Adrenal gland (tissue), 12 donors: Measurements from ENCODE around the gene KCNN3. TPM values are rescaled to one million over a fixed set of nuclear protein-coding genes. Genes with fewer than 3 reads are reported as not detected.

Experiments used
- DNase-seq, 7 donors: peaks; one replicate each; pipeline ENCODE4 v3.0.0-alpha.2; 2019 to 2020
- H3K27ac ChIP-seq, 5 donors: fragments of 200-600 bp; sonication (generic) in 4 of 5; 1 replicate in 3 of 5; 2 replicates in 2 of 5; pipeline versions ENCODE4 v1.5.1 to v1.8.0; 2016 to 2020; ENCODE audit warnings: mild to moderate bottlenecking in 1 of 5
- H3K27me3 ChIP-seq: fragments of 200-600 bp; 2 replicates; pipeline ENCODE4 v1.8.0; 2021
- H3K36me3 ChIP-seq, 2 donors: fragments of 200-600 bp; replicated peaks in 1 of 2; 1 replicate in 1 of 2; 2 replicates in 1 of 2; pipeline versions ENCODE4 v1.5.1 to v1.8.0; 2018 to 2022
- H3K4me1 ChIP-seq, 2 donors: fragments of 200-600 bp; replicated peaks in 1 of 2; 1 replicate in 1 of 2; 2 replicates in 1 of 2; pipeline versions ENCODE4 v1.5.1 to v1.8.0; 2018 to 2021
- H3K4me3 ChIP-seq, 4 donors: fragments of 200-600 bp; sonication (generic) in 3 of 4; one replicate each; pipeline ENCODE4 v1.5.1; 2016 to 2018
- H3K9me3 ChIP-seq, 3 donors: fragments of 200-600 bp; sonication (generic) in 1 of 3; replicated peaks in 1 of 3; 1 replicate in 2 of 3; 2 replicates in 1 of 3; pipeline versions ENCODE4 v1.5.1 to v1.8.0; 2016 to 2021
- POLR2A ChIP-seq, 2 donors: fragments of 450-650 bp; IDR thresholded peaks; one replicate each; pipeline ENCODE4 v1.6.1; 2017; ENCODE audit warnings: antibody characterized with exemption in 2 of 2, mild to moderate bottlenecking in 2 of 2, moderate library complexity in 1 of 2
- WGBS, 4 donors: extraction: QIAGEN DNeasy Blood & Tissue Kit in 2 of 4; methylation state at CpG; one replicate each; pipeline versions ENCODE4 v1.1.5 to v1.1.7; 2013 to 2017; 5-methylcytosine and 5-hydroxymethylcytosine counted together
- intact Hi-C, 2 donors: fragments of 100-400 bp; cut with DNase I; formaldehyde crosslinking; loops; one replicate each; pipeline versions ENCODE4 v1.14.1 to v1.15.0; 2022 to 2023
- polyA plus RNA-seq, 3 donors: library from polyadenylated mRNA; stranded (reverse); fragments of 200-250 nt in 2 of 3; fragments of 350-450 nt in 1 of 3; fragmentation: Illumina TruSeq in 1 of 3; extraction: RNeasy Lipid Tissue Mini Kit (QIAGEN cat#74804) in 1 of 3; gene quantifications; one replicate each; pipeline ENCODE4 v1.2.3, GENCODE V29; 2013 to 2014
- total RNA-seq, 9 donors: library from RNA; depleted of rRNA in 4 of 9; stranded (reverse); fragments of >200 nt in 4 of 9; fragments of 120-200 nt in 1 of 9; fragmentation: NEBNext Ultra II Directional in 1 of 9; extraction: Animal tissue kit (Norgen Biotek cat#: 25700) in 1 of 9; gene quantifications; one replicate each; pipeline versions ENCODE4 v1.1.0 to v1.2.4, GENCODE V29; 2013 to 2023
- TF ChIP-seq, protein P1 (sequence below), 6 experiments: fragments of 450-650 bp in 4 of 6; fragments of 200-600 bp in 2 of 6; sonication (generic) in 1 of 6; IDR thresholded peaks; 1 replicate in 5 of 6; 2 replicates in 1 of 6; pipeline versions ENCODE4 v1.5.1 to v1.8.0; 2016 to 2021; ENCODE audit warnings: antibody characterized with exemption in 6 of 6, mild to moderate bottlenecking in 2 of 6, moderate library complexity in 1 of 6
- donor health status: healthy with polysubstance abuse.
- donor health status: Bipolar disorder and iron deficiency.
- donor health status: DM: yes; HTN: yes; CAD: no.
- donor health status: DM: no; HTN: no; CAD: no.
- donor health status: DM: no; HTN: no; CAD: no.
- donor health status: DM: yes; HTN: yes; CAD: no.

KCNN3 gene
- total and polyA plus RNA-seq, 12 donors, result 0.17 to 2.3 (median 0.97) TPM

DNA sequence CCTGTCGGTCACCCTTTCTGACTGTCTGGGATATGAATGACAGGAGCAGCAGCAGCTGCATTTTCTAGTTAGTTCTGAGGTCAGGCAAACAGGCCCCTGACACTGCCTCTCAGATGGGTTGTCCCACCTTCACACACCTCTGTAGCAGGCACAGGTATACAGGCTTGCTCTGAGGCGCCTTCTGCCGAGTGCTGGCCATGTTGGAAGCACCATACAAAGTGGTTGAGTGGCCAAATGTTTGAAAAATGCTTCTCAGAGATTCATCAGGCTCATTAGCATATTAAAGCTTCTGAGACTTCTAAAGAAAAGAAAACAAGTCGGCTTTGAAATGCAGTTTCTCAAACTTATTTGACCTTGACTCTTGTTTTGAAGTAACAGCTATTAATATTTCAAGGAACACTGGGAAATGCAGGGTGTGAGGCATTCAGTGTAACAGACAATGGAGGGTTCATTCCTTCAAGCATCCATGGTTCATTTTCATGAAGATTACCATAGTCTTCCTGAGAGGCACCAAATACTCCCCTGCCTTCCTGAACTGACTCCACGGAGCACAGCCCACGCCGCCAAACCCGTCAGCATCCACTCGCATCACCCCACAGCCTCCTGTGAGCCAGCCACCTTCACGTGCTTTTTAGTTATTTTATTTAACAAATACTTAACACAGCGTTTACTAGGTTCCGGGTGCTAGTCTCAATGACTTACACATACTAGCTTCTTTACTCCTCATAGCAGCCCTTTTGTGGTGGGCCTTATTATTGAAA, 81.8 kb downstream of the KCNN3 start:
- H3K36me3 ChIP-seq, result no peaks in the 10 kb centered on the region
- 76 to 88% (median 84%) methylated on average over 11 to 12 of the region's 12 CpGs for WGBS, 4 donors
- no peak overlapping the region for H3K4me3 ChIP-seq
- no peak for DNase-seq
- H3K27ac ChIP-seq, result no peak overlapping the region
- H3K4me1 ChIP-seq, result no peaks in the 10 kb centered on the region
- intact Hi-C loops, result no loop called here
- H3K27me3 ChIP-seq, result no peaks in the 10 kb centered on the region
- no peaks in the 10 kb centered on the region for H3K9me3 ChIP-seq
- TF ChIP-seq, protein P1, sequence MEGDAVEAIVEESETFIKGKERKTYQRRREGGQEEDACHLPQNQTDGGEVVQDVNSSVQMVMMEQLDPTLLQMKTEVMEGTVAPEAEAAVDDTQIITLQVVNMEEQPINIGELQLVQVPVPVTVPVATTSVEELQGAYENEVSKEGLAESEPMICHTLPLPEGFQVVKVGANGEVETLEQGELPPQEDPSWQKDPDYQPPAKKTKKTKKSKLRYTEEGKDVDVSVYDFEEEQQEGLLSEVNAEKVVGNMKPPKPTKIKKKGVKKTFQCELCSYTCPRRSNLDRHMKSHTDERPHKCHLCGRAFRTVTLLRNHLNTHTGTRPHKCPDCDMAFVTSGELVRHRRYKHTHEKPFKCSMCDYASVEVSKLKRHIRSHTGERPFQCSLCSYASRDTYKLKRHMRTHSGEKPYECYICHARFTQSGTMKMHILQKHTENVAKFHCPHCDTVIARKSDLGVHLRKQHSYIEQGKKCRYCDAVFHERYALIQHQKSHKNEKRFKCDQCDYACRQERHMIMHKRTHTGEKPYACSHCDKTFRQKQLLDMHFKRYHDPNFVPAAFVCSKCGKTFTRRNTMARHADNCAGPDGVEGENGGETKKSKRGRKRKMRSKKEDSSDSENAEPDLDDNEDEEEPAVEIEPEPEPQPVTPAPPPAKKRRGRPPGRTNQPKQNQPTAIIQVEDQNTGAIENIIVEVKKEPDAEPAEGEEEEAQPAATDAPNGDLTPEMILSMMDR (IDR thresholded peaks at IDR 0.05), result no peak
- TF ChIP-seq POLR2A (IDR thresholded peaks at IDR 0.05), result no peak

DNA sequence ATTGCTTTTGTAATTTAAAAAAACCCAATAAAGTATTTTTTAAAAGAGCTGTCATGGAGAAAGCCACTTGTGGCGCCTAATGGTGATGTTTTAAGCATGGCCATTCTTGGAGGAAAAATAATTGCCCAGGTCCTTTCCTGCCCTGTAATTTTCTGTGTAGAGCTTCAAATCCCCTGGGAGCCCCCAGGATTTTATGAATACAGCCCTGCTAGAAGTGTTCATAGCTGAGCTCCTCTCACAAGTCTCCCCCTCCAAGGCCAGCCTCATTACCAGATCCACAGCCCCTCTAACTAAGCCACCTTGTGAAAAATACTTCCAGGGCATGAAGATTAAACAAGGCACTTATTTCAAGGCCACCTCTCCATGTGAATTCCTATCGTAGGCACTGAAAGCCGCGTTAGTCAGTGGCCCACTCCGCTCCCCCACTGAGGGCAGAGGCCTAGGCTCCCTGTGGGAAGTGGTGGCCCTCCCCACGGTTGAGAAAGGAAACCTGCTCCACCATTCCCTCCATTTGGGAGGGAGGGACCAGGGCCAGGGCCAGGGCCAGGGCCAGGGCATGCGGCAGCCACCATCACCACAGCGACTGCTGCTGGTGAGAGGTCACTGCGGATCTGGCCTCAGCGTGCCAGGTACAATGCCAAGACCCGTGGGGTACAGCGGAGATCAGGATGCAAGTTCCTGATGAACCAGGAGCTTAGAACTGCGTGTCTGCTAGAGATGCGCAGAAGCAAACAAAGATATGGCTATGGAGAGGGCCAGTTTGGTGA, 83.1 kb downstream of the KCNN3 start:
- H3K4me1 ChIP-seq, result no peaks in the 10 kb centered on the region
- 86 to 90% (median 89%) methylated on average over 14 of the region's 14 CpGs for WGBS, 4 donors
- DNase-seq, result no peak
- no peak overlapping the region for H3K27ac ChIP-seq
- TF ChIP-seq, protein P1 (IDR thresholded peaks at IDR 0.05), result no peak
- TF ChIP-seq POLR2A (IDR thresholded peaks at IDR 0.05), result no peak
- no peak overlapping the region for H3K4me3 ChIP-seq
- no peaks in the 10 kb centered on the region for H3K27me3 ChIP-seq
- no peaks in the 10 kb centered on the region for H3K36me3 ChIP-seq
- no peaks in the 10 kb centered on the region for H3K9me3 ChIP-seq
- intact Hi-C loops, result no loop called here

DNA sequence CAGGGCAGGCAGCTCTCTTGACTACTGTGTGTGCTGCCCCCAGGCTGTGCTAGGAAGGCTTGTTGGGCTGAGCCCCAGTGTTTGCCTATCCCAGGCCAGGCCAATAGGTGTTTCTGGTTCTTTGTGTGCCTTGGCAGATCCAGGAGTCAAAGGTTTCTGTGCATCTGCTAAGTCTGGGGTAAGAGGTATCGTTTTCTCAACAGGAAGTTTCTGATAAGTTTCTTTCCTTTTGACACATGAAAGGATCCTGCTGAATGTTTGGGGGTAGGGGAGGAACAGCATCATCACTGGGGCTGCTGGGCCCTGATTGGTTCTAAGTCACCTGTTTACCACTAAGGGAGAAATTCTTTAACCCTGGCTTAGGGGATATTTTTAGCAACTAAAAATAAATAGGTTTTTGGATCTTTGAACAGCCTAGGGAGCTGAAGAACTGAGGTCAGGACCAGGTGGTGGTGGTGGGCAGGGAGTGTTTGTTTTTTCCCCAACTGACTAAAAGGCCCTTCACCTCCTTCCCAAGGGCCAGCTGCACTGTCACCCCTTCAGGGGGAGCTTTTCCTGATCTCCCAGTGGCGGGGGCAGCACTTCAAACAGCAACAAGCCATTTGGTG, 85.1 kb downstream of the KCNN3 start:
- Histone ChIP-seq H3K4me1 (no peaks in the 10 kb centered on the region), H3K27ac (peak overlapping the region in 2 of 5 donors; percentile 26 to 40), H3K27me3 (no peaks in the 10 kb centered on the region), H3K36me3 (no peaks in the 10 kb centered on the region), H3K9me3 (no peaks in the 10 kb centered on the region), H3K4me3 (no peak overlapping the region)
- WGBS, 4 donors, result 56 to 70% (median 69%) methylated on average over 2 of the region's 2 CpGs
- peak in 1 of 7 donors; percentile 7 for DNase-seq
- TF ChIP-seq, protein P1 (IDR thresholded peaks at IDR 0.05), result no peak
- TF ChIP-seq POLR2A (IDR thresholded peaks at IDR 0.05), result no peak
- intact Hi-C loops, result no loop called here

DNA sequence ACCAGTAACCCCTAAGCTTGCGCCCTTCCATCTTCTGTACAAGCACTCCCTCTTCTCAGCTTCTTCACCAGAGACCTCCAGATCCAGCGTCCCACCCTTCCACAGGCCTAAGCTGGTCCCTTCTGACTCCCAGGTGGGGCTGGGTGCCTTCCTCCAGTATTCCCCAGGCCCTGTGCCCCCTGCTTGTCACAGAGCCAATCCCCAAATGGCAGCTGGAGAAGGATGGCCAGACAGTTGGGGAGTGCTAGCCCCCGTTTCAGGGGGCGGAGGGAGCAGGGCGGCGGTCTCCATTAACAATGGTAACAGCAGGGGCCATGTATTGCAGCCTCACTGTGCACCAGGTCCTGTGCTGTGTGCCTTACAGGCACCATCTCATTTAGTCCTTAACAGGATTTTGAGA, 85.7 kb downstream of the KCNN3 start:
- no peak for DNase-seq
- H3K4me3 ChIP-seq, result no peak overlapping the region
- H3K27me3 ChIP-seq, result no peaks in the 10 kb centered on the region
- H3K36me3 ChIP-seq, result no peaks in the 10 kb centered on the region
- H3K27ac ChIP-seq, result no peak overlapping the region
- intact Hi-C loops, result no loop called here
- 75 to 89% (median 86%) methylated on average over 5 to 6 of the region's 6 CpGs for WGBS, 4 donors
- TF ChIP-seq, protein P1 (IDR thresholded peaks at IDR 0.05), result no peak
- no peak for TF ChIP-seq POLR2A (IDR thresholded peaks at IDR 0.05)
- H3K4me1 ChIP-seq, result no peaks in the 10 kb centered on the region
- no peaks in the 10 kb centered on the region for H3K9me3 ChIP-seq
